Measurements from ENCODE around the gene AIFM2.
"Not testable (repeated sequence)": the region's sequence is repeated elsewhere in the genome, so short reads cannot be mapped to it uniquely, and the experiment has no call there.

AIFM2 gene

GRCh38 chr10:70124415-70124814, 8.2 kb downstream of the AIFM2 start:
- DNase-seq (ENCODE audit: low read depth, low spot score) = no peak
- no peak overlapping the region for H3K27ac ChIP-seq

- no peak overlapping the region for H3K27ac ChIP-seq
- no peak for DNase-seq (ENCODE audit: low read depth, low spot score)
These were observed 8.8 kb downstream of the AIFM2 start for GRCh38 chr10:70123817-70124216.

GRCh38 chr10:70123166-70123565, 9.5 kb downstream of the AIFM2 start:
- H3K27ac ChIP-seq; DNase-seq (ENCODE audit: low read depth, low spot score): not testable (repeated sequence)

GRCh38 chr10:70122742-70123141, 9.9 kb downstream of the AIFM2 start:
- DNase-seq (ENCODE audit: low read depth, low spot score) = no peak
- no peak overlapping the region for H3K27ac ChIP-seq

- H3K27ac ChIP-seq = no peak overlapping the region
These were observed 11.2 kb downstream of the AIFM2 start for GRCh38 chr10:70121281-70121949.

GRCh38 chr10:70120417-70120816, 12.2 kb downstream of the AIFM2 start:
- DNase-seq (ENCODE audit: low read depth, low spot score) = no peak
- H3K27ac ChIP-seq = no peak overlapping the region

More at GRCh38 chr10:70121281-70121949, 11.2 kb downstream of the AIFM2 start:
- no peak for DNase-seq (ENCODE audit: low read depth, low spot score)

- DNase-seq (ENCODE audit: low read depth, low spot score) = no peak
- no peak overlapping the region for H3K27ac ChIP-seq
These were observed 13.0 kb downstream of the AIFM2 start for GRCh38 chr10:70119623-70120022.

- H3K27ac ChIP-seq = no peak overlapping the region
- no peak for DNase-seq (ENCODE audit: low read depth, low spot score)
These were observed 13.4 kb downstream of the AIFM2 start for GRCh38 chr10:70119197-70119596.

GRCh38 chr10:70118196-70118595, 14.4 kb downstream of the AIFM2 start:
- DNase-seq (ENCODE audit: low read depth, low spot score) = no peak
- no peak overlapping the region for H3K27ac ChIP-seq

- no peak overlapping the region for H3K27ac ChIP-seq
- no peak for DNase-seq (ENCODE audit: low read depth, low spot score)
These were observed 15.0 kb downstream of the AIFM2 start for GRCh38 chr10:70117646-70118045.

- no peak for DNase-seq (ENCODE audit: low read depth, low spot score)
- no peak overlapping the region for H3K27ac ChIP-seq
These were observed 16.5 kb downstream of the AIFM2 start for GRCh38 chr10:70115948-70116682.

GRCh38 chr10:70114902-70115301, 17.7 kb downstream of the AIFM2 start:
- DNase-seq (ENCODE audit: low read depth, low spot score) = no peak
- H3K27ac ChIP-seq = no peak overlapping the region

- no peak overlapping the region for H3K27ac ChIP-seq
- DNase-seq (ENCODE audit: low read depth, low spot score) = no peak
These were observed 20.6 kb downstream of the AIFM2 start for GRCh38 chr10:70112071-70112470.

- DNase-seq (ENCODE audit: low read depth, low spot score) = no peak
- no peak overlapping the region for H3K27ac ChIP-seq
These were observed 21.1 kb downstream of the AIFM2 start for GRCh38 chr10:70111496-70111895.

- H3K27ac ChIP-seq = no peak overlapping the region
- DNase-seq (ENCODE audit: low read depth, low spot score) = no peak
These were observed 23.4 kb downstream of the AIFM2 start for GRCh38 chr10:70109064-70109729.

- DNase-seq (ENCODE audit: low read depth, low spot score) = no peak
- no peak overlapping the region for H3K27ac ChIP-seq
These were observed 25.4 kb downstream of the AIFM2 start for GRCh38 chr10:70106958-70107791.

GRCh38 chr10:70101668-70102067, 31.0 kb downstream of the AIFM2 start:
- no peak for DNase-seq (ENCODE audit: low read depth, low spot score)
- no peak overlapping the region for H3K27ac ChIP-seq

GRCh38 chr10:70101068-70101562, 31.5 kb downstream of the AIFM2 start:
- not testable (repeated sequence) for H3K27ac ChIP-seq; DNase-seq (ENCODE audit: low read depth, low spot score)

- no peak overlapping the region for H3K27ac ChIP-seq
- no peak for DNase-seq (ENCODE audit: low read depth, low spot score)
These were observed 34.4 kb downstream of the AIFM2 start for GRCh38 chr10:70098271-70098670.

GRCh38 chr10:70097459-70097858, 35.2 kb downstream of the AIFM2 start:
- no peak overlapping the region for H3K27ac ChIP-seq
- DNase-seq (ENCODE audit: low read depth, low spot score) = no peak
